Activated CD4-positive, alpha-beta T cell treated with anti-CD3 and anti-CD28 coated beads, Interleukin-2, amount 10 ng/mL, durations not matched to agents 7 days and 5 days (primary cell): ENCODE measurements around the gene LHFPL4. TPM values are rescaled to one million over a fixed set of nuclear protein-coding genes. Genes with fewer than 3 reads are reported as not detected.
A peak's percentile ranks its signal among the peaks of the same experiment; 100 is the strongest.
"Not testable (repeated sequence)": the region's sequence is repeated elsewhere in the genome, so short reads cannot be mapped to it uniquely, and the experiment has no call there.

Source experiments
- CTCF ChIA-PET: fragments of 350-600 bp; sonication (Branson Sonifier 250); formaldehyde crosslinking; loops from one replicate; lab custom pipeline; 2021; ENCODE audit warnings: antibody characterized with exemption; lab: Charles Lee
- POLR2A ChIA-PET: fragments of 350-600 bp; sonication (Branson Sonifier 250); formaldehyde crosslinking; loops from one replicate; lab custom pipeline; 2021; ENCODE audit warnings: antibody characterized with exemption; lab: Charles Lee
- DNase-seq: peaks from one replicate; pipeline ENCODE4 v3.0.0-alpha.2; 2020
- H3K27ac Mint-ChIP-seq: one replicate; pipeline ENCODE4 v1.8.0; 2021; ENCODE audit warnings: mild to moderate bottlenecking, moderate library complexity, mixed read lengths
- H3K27me3 Mint-ChIP-seq: one replicate; pipeline ENCODE4 v1.8.0; 2021; ENCODE audit warnings: mixed read lengths
- H3K36me3 Mint-ChIP-seq: one replicate; pipeline ENCODE4 v1.8.0; 2021; ENCODE audit warnings: low read depth, mixed read lengths
- H3K4me1 Mint-ChIP-seq: one replicate; pipeline ENCODE4 v1.8.0; 2021; ENCODE audit warnings: mixed read lengths
- H3K4me3 Mint-ChIP-seq: one replicate; pipeline ENCODE4 v1.8.0; 2021; ENCODE audit warnings: mild to moderate bottlenecking, moderate library complexity, mixed read lengths
- H3K9me3 Mint-ChIP-seq: one replicate; pipeline ENCODE4 v1.8.0; 2021; ENCODE audit warnings: mixed read lengths
- total RNA-seq, 2 experiments: library from RNA; stranded (reverse); gene quantifications; one replicate each; pipeline ENCODE4 v1.2.3, GENCODE V29; 2021

Gene LHFPL4
- total RNA-seq, 2 experiments from 2014 or later, result not detected

- peaks cover 17% of the 10 kb centered on the region for H3K27me3 Mint-ChIP-seq
These were observed 56.7 kb downstream of the LHFPL4 start for GRCh38 chr3:9496893-9497292.

GRCh38 chr3:9494036-9494435 is 59.6 kb downstream of the LHFPL4 start:
- H3K27ac Mint-ChIP-seq, DNase-seq, H3K27me3 Mint-ChIP-seq, H3K9me3 Mint-ChIP-seq, H3K36me3 Mint-ChIP-seq, H3K4me1 Mint-ChIP-seq, POLR2A ChIA-PET, H3K4me3 Mint-ChIP-seq: not testable (repeated sequence)
- CTCF ChIA-PET, result interaction anchor here (0.8 kb wide), 1 partner anchor 131 kb away, joined by 3 read pairs; the partner anchor contains the start of gene THUMPD3

More at GRCh38 chr3:9496893-9497292, 56.7 kb downstream of the LHFPL4 start:
- Mint-ChIP-seq H3K9me3 (no peaks in the 10 kb centered on the region), H3K27ac (no peak overlapping the region), H3K36me3 (no peaks in the 10 kb centered on the region), H3K4me1 (no peaks in the 10 kb centered on the region), H3K4me3 (no peak overlapping the region)
- ChIA-PET POLR2A (no interaction called here), CTCF (interaction anchor here (0.8 kb wide), 1 partner anchor 24 kb away, joined by 4 read pairs; no protein-coding TSS in a partner anchor)
- DNase-seq, result no peak

GRCh38 chr3:9491506-9491905 is 62.1 kb downstream of the LHFPL4 start:
- H3K27me3 Mint-ChIP-seq, result no peaks in the 10 kb centered on the region
- H3K4me3 Mint-ChIP-seq, result no peak overlapping the region
- H3K36me3 Mint-ChIP-seq, result peaks cover 10% of the 10 kb centered on the region
- no peak for DNase-seq
- no peak overlapping the region for H3K27ac Mint-ChIP-seq
- POLR2A ChIA-PET, result no interaction called here
- no peaks in the 10 kb centered on the region for H3K4me1 Mint-ChIP-seq
- CTCF ChIA-PET, result interaction anchor here (0.6 to 1.4 kb wide), 5 partner anchors 12 to 1726 kb away, joined by 3 to 4 read pairs (median 3); partner anchors contain the start of gene IL17RE
- peaks cover 6% of the 10 kb centered on the region for H3K9me3 Mint-ChIP-seq

GRCh38 chr3:9485248-9485647 is 68.4 kb downstream of the LHFPL4 start:
- DNase-seq, result no peak
- Mint-ChIP-seq H3K4me3 (no peak overlapping the region), H3K27ac (no peak overlapping the region), H3K9me3 (peaks cover 6% of the 10 kb centered on the region), H3K36me3 (peaks cover 42% of the 10 kb centered on the region), H3K4me1 (no peaks in the 10 kb centered on the region), H3K27me3 (no peaks in the 10 kb centered on the region)
- ChIA-PET CTCF (interaction anchor here (0.9 kb wide), 1 partner anchor 11 kb away, joined by 3 read pairs; no protein-coding TSS in a partner anchor), POLR2A (interaction anchor here (0.6 kb wide), 1 partner anchor 117 kb away, joined by 3 read pairs; no protein-coding TSS in a partner anchor)

- Mint-ChIP-seq H3K27me3 (no peaks in the 10 kb centered on the region), H3K27ac (no peak overlapping the region), H3K4me3 (no peak overlapping the region), H3K9me3 (no peaks in the 10 kb centered on the region), H3K36me3 (peaks cover 63% of the 10 kb centered on the region), H3K4me1 (no peaks in the 10 kb centered on the region)
- CTCF ChIA-PET, result interaction anchor here (1.3 kb wide), 1 partner anchor 10 kb away, joined by 3 read pairs; no protein-coding TSS in a partner anchor
- DNase-seq, result no peak
- POLR2A ChIA-PET, result no interaction called here
These were observed 73.4 kb downstream of the LHFPL4 start for GRCh38 chr3:9480265-9480664.

- POLR2A ChIA-PET, result no interaction called here
- no peak overlapping the region for H3K27ac Mint-ChIP-seq
- no peaks in the 10 kb centered on the region for H3K9me3 Mint-ChIP-seq
These were observed 76.7 kb downstream of the LHFPL4 start for GRCh38 chr3:9476935-9477334.

GRCh38 chr3:9474482-9474881 is 79.1 kb downstream of the LHFPL4 start:
- no peak for DNase-seq
- POLR2A ChIA-PET, result no interaction called here
- H3K4me3 Mint-ChIP-seq, result no peak overlapping the region
- peak overlapping the region; percentile 22 for H3K27ac Mint-ChIP-seq
- no peaks in the 10 kb centered on the region for H3K27me3 Mint-ChIP-seq
- H3K36me3 Mint-ChIP-seq, result peaks cover 82% of the 10 kb centered on the region
- H3K4me1 Mint-ChIP-seq, result peaks cover 2% of the 10 kb centered on the region
- no peaks in the 10 kb centered on the region for H3K9me3 Mint-ChIP-seq
- CTCF ChIA-PET, result no interaction called here

More at GRCh38 chr3:9476935-9477334, 76.7 kb downstream of the LHFPL4 start:
- Mint-ChIP-seq H3K27me3 (no peaks in the 10 kb centered on the region), H3K4me3 (no peak overlapping the region), H3K4me1 (no peaks in the 10 kb centered on the region), H3K36me3 (peaks cover 77% of the 10 kb centered on the region)
- CTCF ChIA-PET, result interaction anchor here (1.3 kb wide), 1 partner anchor 25 kb away, joined by 3 read pairs; no protein-coding TSS in a partner anchor
- DNase-seq, result no peak

GRCh38 chr3:9473496-9474065 is 80.0 kb downstream of the LHFPL4 start:
- DNase-seq, result no peak
- Mint-ChIP-seq H3K4me3 (no peak overlapping the region), H3K36me3 (peaks cover 77% of the 10 kb centered on the region), H3K27ac (no peak overlapping the region), H3K27me3 (no peaks in the 10 kb centered on the region), H3K4me1 (peaks cover 4% of the 10 kb centered on the region), H3K9me3 (no peaks in the 10 kb centered on the region)
- CTCF ChIA-PET, result interaction anchor here (1.0 to 1.2 kb wide), 2 partner anchors 19 to 23 kb away, joined by 4 read pairs; no protein-coding TSS in a partner anchor
- POLR2A ChIA-PET, result no interaction called here

GRCh38 chr3:9469986-9470385 is 83.6 kb downstream of the LHFPL4 start:
- Mint-ChIP-seq H3K4me3 (no peak overlapping the region), H3K27ac (no peak overlapping the region), H3K27me3 (no peaks in the 10 kb centered on the region), H3K4me1 (peaks cover 9% of the 10 kb centered on the region), H3K9me3 (no peaks in the 10 kb centered on the region), H3K36me3 (peaks cover 71% of the 10 kb centered on the region)
- no peak for DNase-seq
- ChIA-PET POLR2A (no interaction called here), CTCF (interaction anchor here (1.1 kb wide), 1 partner anchor 10 kb away, joined by 3 read pairs; no protein-coding TSS in a partner anchor)

GRCh38 chr3:9468460-9468859 is 85.2 kb downstream of the LHFPL4 start:
- no peaks in the 10 kb centered on the region for H3K27me3 Mint-ChIP-seq
- H3K4me1 Mint-ChIP-seq, result peaks cover 9% of the 10 kb centered on the region
- peaks cover 69% of the 10 kb centered on the region for H3K36me3 Mint-ChIP-seq
- H3K4me3 Mint-ChIP-seq, result no peak overlapping the region
- ChIA-PET POLR2A (no interaction called here), CTCF (interaction anchor here (0.6 to 0.8 kb wide), 2 partner anchors 35 to 195 kb away, joined by 3 to 4 read pairs; no protein-coding TSS in a partner anchor)
- DNase-seq, result no peak
- H3K9me3 Mint-ChIP-seq, result no peaks in the 10 kb centered on the region
- peak overlapping the region; percentile 22 for H3K27ac Mint-ChIP-seq

- H3K4me1 Mint-ChIP-seq, result peaks cover 9% of the 10 kb centered on the region
- no peak overlapping the region for H3K4me3 Mint-ChIP-seq
- CTCF ChIA-PET, result interaction anchor here (0.6 kb wide), 2 partner anchors 172 to 305 kb away, joined by 3 to 4 read pairs; no protein-coding TSS in a partner anchor
- H3K9me3 Mint-ChIP-seq, result no peaks in the 10 kb centered on the region
- POLR2A ChIA-PET, result no interaction called here
- H3K27me3 Mint-ChIP-seq, result no peaks in the 10 kb centered on the region
- H3K27ac Mint-ChIP-seq, result no peak overlapping the region
- peaks cover 61% of the 10 kb centered on the region for H3K36me3 Mint-ChIP-seq
- DNase-seq, result no peak
These were observed 86.2 kb downstream of the LHFPL4 start for GRCh38 chr3:9467451-9467850.

- H3K4me3 Mint-ChIP-seq, result no peak overlapping the region
- POLR2A ChIA-PET, result no interaction called here
- H3K27ac Mint-ChIP-seq, result no peak overlapping the region
- H3K9me3 Mint-ChIP-seq, result no peaks in the 10 kb centered on the region
- DNase-seq, result no peak
- CTCF ChIA-PET, result no interaction called here
- H3K4me1 Mint-ChIP-seq, result peaks cover 22% of the 10 kb centered on the region
- no peaks in the 10 kb centered on the region for H3K27me3 Mint-ChIP-seq
- peaks cover 24% of the 10 kb centered on the region for H3K36me3 Mint-ChIP-seq
These were observed 98.0 kb downstream of the LHFPL4 start for GRCh38 chr3:9455596-9456131.

GRCh38 chr3:9452417-9452816 is 101.2 kb downstream of the LHFPL4 start:
- CTCF ChIA-PET, result interaction anchor here (0.6 to 1.6 kb wide), 8 partner anchors 9 to 879 kb away, joined by 3 to 4 read pairs (median 4); no protein-coding TSS in a partner anchor
- peak; percentile 42 for DNase-seq
- POLR2A ChIA-PET, result interaction anchor here (1.3 kb wide), 1 partner anchor 56 kb away, joined by 5 read pairs; no protein-coding TSS in a partner anchor

More at GRCh38 chr3:9452417-9452816, 101.2 kb downstream of the LHFPL4 start:
- H3K4me1 Mint-ChIP-seq, result peaks cover 34% of the 10 kb centered on the region
- H3K27ac Mint-ChIP-seq, result peak overlapping the region; percentile 87
- no peaks in the 10 kb centered on the region for H3K9me3 Mint-ChIP-seq
- H3K36me3 Mint-ChIP-seq, result peaks cover 45% of the 10 kb centered on the region
- no peaks in the 10 kb centered on the region for H3K27me3 Mint-ChIP-seq
- peak overlapping the region; percentile 33 for H3K4me3 Mint-ChIP-seq
